HepG2 (cell line): Measurements from ENCODE around the gene PRSS36.

Source experiments
- CC2D1A ChIP-seq: sonication (generic); formaldehyde crosslinking; IDR thresholded peaks from 2 replicates; pipeline ENCODE4 v1.8.1; 2023; ENCODE audit warnings: mild to moderate bottlenecking, missing genetic modification reagents
- CTCF ChIP-seq: sonication (generic); formaldehyde crosslinking; IDR thresholded peaks from 2 replicates; pipeline ENCODE4 v1.5.0; 2020; ENCODE audit warnings: mild to moderate bottlenecking, missing genetic modification reagents, moderate library complexity
- FOXA1 ChIP-seq, 2 experiments: fragments of 450-650 bp in 1 of 2; sonication (generic) in 1 of 2; formaldehyde crosslinking in 1 of 2; IDR thresholded peaks; 2 replicates each; pipeline versions ENCODE4 v1.4.0 to v1.6.1; 2016 to 2020; ENCODE audit warnings: missing genetic modification reagents in 1 of 2
- HINFP ChIP-seq: sonication (generic); formaldehyde crosslinking; IDR thresholded peaks from 2 replicates; pipeline ENCODE4 v1.4.0; 2020; ENCODE audit warnings: low read depth, mild to moderate bottlenecking, missing genetic modification reagents
- KDM6A ChIP-seq: IDR thresholded peaks from 2 replicates; pipeline ENCODE4 v1.6.1; 2016; ENCODE audit warnings: low read depth
- MTF1 ChIP-seq: sonication (generic); formaldehyde crosslinking; IDR thresholded peaks from 2 replicates; pipeline ENCODE4 v1.5.0; 2020; ENCODE audit warnings: missing genetic modification reagents
- POLR2A ChIP-seq, 2 experiments: IDR thresholded peaks; 2 replicates each; pipeline ENCODE4 v1.6.1; 2011; ENCODE audit warnings: low read depth in 2 of 2, low read length in 2 of 2, mild to moderate bottlenecking in 1 of 2, moderate library complexity in 1 of 2; ENCODE audit not compliant: insufficient read depth in 1 of 2
- POLR2AphosphoS5 ChIP-seq: IDR thresholded peaks from 2 replicates; pipeline ENCODE4 v1.6.1; 2012; ENCODE audit warnings: low read depth, low read length
- SUZ12 ChIP-seq: fragments of 150-350 bp; IDR thresholded peaks from 2 replicates; pipeline ENCODE4 v1.6.1; 2014; ENCODE audit warnings: low read depth, low read length

- TF ChIP-seq HINFP, result no peak
- no peak for TF ChIP-seq CTCF (CRISPR knock-in tag)
- no peak for TF ChIP-seq FOXA1 (IDR thresholded peaks at IDR 0.05)
- TF ChIP-seq FOXA1 (CRISPR knock-in tag; IDR thresholded peaks at IDR 0.05), result no peak
- TF ChIP-seq POLR2AphosphoS5, result no peak
- no peak for TF ChIP-seq CC2D1A (CRISPR knock-in tag)
- no peak for TF ChIP-seq SUZ12
- TF ChIP-seq KDM6A, result no peak
- TF ChIP-seq MTF1 (CRISPR knock-in tag), result no peak
- TF ChIP-seq POLR2A (IDR thresholded peaks at IDR 0.05; ENCODE audit: insufficient read depth in 1 of 2, low read depth in 2 of 2, low read length in 2 of 2), result no peak
Observed at GRCh38 chr16:31147574-31147973, 2.3 kb downstream of the PRSS36 start.
